Uterus (tissue), 4 donors: ENCODE measurements around the gene SLC16A6. TPM values are rescaled to one million over a fixed set of nuclear protein-coding genes. Genes with fewer than 3 reads are reported as not detected.
"Not testable (repeated sequence)": the region's sequence is repeated elsewhere in the genome, so short reads cannot be mapped to it uniquely, and the experiment has no call there.

ENCODE experiments used
- DNase-seq, 2 donors: peaks; one replicate each; pipeline ENCODE4 v3.0.0-alpha.2; 2019 to 2020
- H3K27ac ChIP-seq, 2 donors: fragments of 200-600 bp; sonication (generic); 1 replicate in 1 of 2; 2 replicates in 1 of 2; pipeline ENCODE4 v1.5.1; 2016 to 2018
- H3K27me3 ChIP-seq, 2 donors: fragments of 200-600 bp; sonication (generic); one replicate each; pipeline ENCODE4 v1.5.1; 2018 to 2019; ENCODE audit warnings: control low read depth in 1 of 2
- H3K36me3 ChIP-seq, 2 donors: fragments of 200-600 bp; sonication (generic); one replicate each; pipeline ENCODE4 v1.5.1; 2019; ENCODE audit warnings: control low read depth in 1 of 2
- H3K4me1 ChIP-seq, 2 donors: fragments of 200-600 bp; sonication (generic); one replicate each; pipeline ENCODE4 v1.5.1; 2018 to 2019; ENCODE audit warnings: control low read depth in 1 of 2
- H3K4me3 ChIP-seq, 2 donors: fragments of 200-600 bp; sonication (generic); 1 replicate in 1 of 2; 2 replicates in 1 of 2; pipeline ENCODE4 v1.5.1; 2018 to 2019; ENCODE audit warnings: mild to moderate bottlenecking in 1 of 2
- H3K9me3 ChIP-seq, 2 donors: fragments of 200-600 bp; sonication (generic); one replicate each; pipeline ENCODE4 v1.5.1; 2019; ENCODE audit warnings: control low read depth in 1 of 2
- CTCF ChIP-seq, 4 experiments: fragments of 200-600 bp in 2 of 4; fragments of 450-650 bp in 2 of 4; sonication (generic) in 2 of 4; IDR thresholded peaks; one replicate each; pipeline ENCODE4 v1.5.1; 2016 to 2019; ENCODE audit warnings: antibody characterized with exemption in 4 of 4, mild to moderate bottlenecking in 2 of 4, moderate library complexity in 1 of 4
- POLR2A ChIP-seq, 2 donors: fragments of 450-650 bp; IDR thresholded peaks; one replicate each; pipeline ENCODE4 v1.6.1; 2016; ENCODE audit warnings: antibody characterized with exemption in 2 of 2, mild to moderate bottlenecking in 1 of 2, moderate library complexity in 1 of 2
- intact Hi-C: fragments of 100-400 bp; cut with DNase I; formaldehyde crosslinking; loops from one replicate; pipeline ENCODE4 v1.15.1; 2023; ENCODE audit warnings: low total_unique reads
- total RNA-seq, 4 donors: library from RNA; depleted of rRNA in 3 of 4; stranded (reverse); fragments of >200 nt in 3 of 4; gene quantifications; one replicate each; pipeline versions ENCODE4 v1.1.0 to v1.2.4, GENCODE V29; 2014 to 2023
- donor health status: DM: yes; HTN: yes; CAD: no.

Gene SLC16A6
- total RNA-seq, 4 donors from 2014 or later: 0.35 to 1.5 (median 1.0) TPM; not detected in 1

- TF ChIP-seq CTCF (IDR thresholded peaks at IDR 0.05) (no peak), POLR2A (IDR thresholded peaks at IDR 0.05) (no peak)
- Histone ChIP-seq H3K27me3 (no peaks in the 10 kb centered on the region), H3K4me1 (no peaks in the 10 kb centered on the region), H3K36me3 (no peaks in the 10 kb centered on the region), H3K4me3 (no peak overlapping the region), H3K9me3 (no peaks in the 10 kb centered on the region), H3K27ac (no peak overlapping the region)
- DNase-seq: no peak
- intact Hi-C loops: no loop called here
Observed at GRCh38 chr17:68318103-68318991, 27.4 kb upstream of the SLC16A6 start.

- no peak overlapping the region for H3K27ac ChIP-seq
- intact Hi-C loops: no loop called here
Observed at GRCh38 chr17:68317458-68317857, 26.5 kb upstream of the SLC16A6 start.

GRCh38 chr17:68315930-68316329 is 25.0 kb upstream of the SLC16A6 start:
- Histone ChIP-seq H3K9me3 (no peaks in the 10 kb centered on the region), H3K36me3 (no peaks in the 10 kb centered on the region), H3K4me1 (no peaks in the 10 kb centered on the region), H3K27me3 (no peaks in the 10 kb centered on the region), H3K27ac (no peak overlapping the region), H3K4me3 (no peak overlapping the region)
- DNase-seq: no peak
- TF ChIP-seq CTCF (IDR thresholded peaks at IDR 0.05) (no peak), POLR2A (IDR thresholded peaks at IDR 0.05) (no peak)
- intact Hi-C loops: no loop called here

More at GRCh38 chr17:68317458-68317857, 26.5 kb upstream of the SLC16A6 start:
- DNase-seq: no peak
- TF ChIP-seq POLR2A (IDR thresholded peaks at IDR 0.05) (no peak), CTCF (IDR thresholded peaks at IDR 0.05) (no peak)
- no peaks in the 10 kb centered on the region for H3K27me3 ChIP-seq
- H3K4me1 ChIP-seq: no peaks in the 10 kb centered on the region
- no peak overlapping the region for H3K4me3 ChIP-seq
- H3K36me3 ChIP-seq: no peaks in the 10 kb centered on the region
- H3K9me3 ChIP-seq: no peaks in the 10 kb centered on the region

- DNase-seq: no peak
- Histone ChIP-seq H3K36me3 (no peaks in the 10 kb centered on the region), H3K27me3 (no peaks in the 10 kb centered on the region), H3K9me3 (no peaks in the 10 kb centered on the region), H3K4me1 (no peaks in the 10 kb centered on the region), H3K27ac (no peak overlapping the region), H3K4me3 (no peak overlapping the region)
- intact Hi-C loops: no loop called here
- TF ChIP-seq CTCF (IDR thresholded peaks at IDR 0.05): no peak
- TF ChIP-seq POLR2A (IDR thresholded peaks at IDR 0.05): no peak
Observed at GRCh38 chr17:68314916-68315535, 24.1 kb upstream of the SLC16A6 start.

GRCh38 chr17:68310152-68310551 is 19.2 kb upstream of the SLC16A6 start:
- H3K36me3 ChIP-seq: no peaks in the 10 kb centered on the region
- intact Hi-C loops: no loop called here
- no peak overlapping the region for H3K27ac ChIP-seq
- TF ChIP-seq CTCF (IDR thresholded peaks at IDR 0.05) (no peak), POLR2A (IDR thresholded peaks at IDR 0.05) (no peak)
- no peak for DNase-seq
- H3K9me3 ChIP-seq: no peaks in the 10 kb centered on the region
- no peaks in the 10 kb centered on the region for H3K4me1 ChIP-seq
- no peak overlapping the region for H3K4me3 ChIP-seq
- H3K27me3 ChIP-seq: no peaks in the 10 kb centered on the region

GRCh38 chr17:68309066-68309670 is 18.2 kb upstream of the SLC16A6 start:
- not testable (repeated sequence) for H3K27ac ChIP-seq, DNase-seq

GRCh38 chr17:68308486-68308885 is 17.6 kb upstream of the SLC16A6 start:
- H3K27me3 ChIP-seq, H3K9me3 ChIP-seq, DNase-seq, intact Hi-C loops, H3K36me3 ChIP-seq, H3K4me1 ChIP-seq, H3K27ac ChIP-seq, H3K4me3 ChIP-seq: not testable (repeated sequence)

More at GRCh38 chr17:68309066-68309670, 18.2 kb upstream of the SLC16A6 start:
- H3K4me1 ChIP-seq, H3K9me3 ChIP-seq, H3K4me3 ChIP-seq, H3K36me3 ChIP-seq, intact Hi-C loops, H3K27me3 ChIP-seq: not testable (repeated sequence)
